Fibroblast of lung (primary cell): ENCODE results near the gene FBN1. TPM values are rescaled to one million over a fixed set of nuclear protein-coding genes. Genes with fewer than 3 reads are reported as not detected.

Source experiments
- DNase-seq, 2 donors: peaks; one replicate each; pipeline versions ENCODE4 v3.0.0 to v3.0.0-alpha.2; 2010; ENCODE audit warnings: low read depth in 2 of 2
- H2AFZ ChIP-seq: 2 replicates; pipeline ENCODE4 v1.5.1; 2012; ENCODE audit warnings: low read length, control low read depth, inconsistent platforms
- H3K27ac ChIP-seq: 2 replicates; pipeline ENCODE4 v1.5.1; 2011; ENCODE audit warnings: low read length, control low read depth; ENCODE audit not compliant: insufficient read depth
- H3K27me3 ChIP-seq: 2 replicates; pipeline ENCODE4 v1.5.1; 2011; ENCODE audit warnings: mild to moderate bottlenecking, low read length; ENCODE audit not compliant: control insufficient read depth, insufficient read depth
- H3K36me3 ChIP-seq: 2 replicates; pipeline ENCODE4 v1.5.1; 2011; ENCODE audit warnings: low read length; ENCODE audit not compliant: control insufficient read depth, insufficient read depth
- H3K4me1 ChIP-seq: 2 replicates; pipeline ENCODE4 v1.5.1; 2011; ENCODE audit warnings: low read length; ENCODE audit not compliant: control insufficient read depth, insufficient read depth; ENCODE audit errors: extremely low read depth
- H3K4me2 ChIP-seq: 2 replicates; pipeline ENCODE4 v1.5.1; 2011; ENCODE audit warnings: low read length, control low read depth; ENCODE audit not compliant: insufficient read depth; ENCODE audit errors: extremely low read depth
- H3K4me3 ChIP-seq, 4 experiments: fragments of 200-600 bp in 1 of 4; sonication (generic) in 1 of 4; replicated peaks in 1 of 4; 2 replicates each; pipeline ENCODE4 v1.5.1; 2011 to 2016; ENCODE audit warnings: low read length in 4 of 4, low read depth in 3 of 4, mild to moderate bottlenecking in 3 of 4, control low read depth in 2 of 4, inconsistent platforms in 1 of 4, mixed read lengths in 1 of 4; ENCODE audit not compliant: insufficient read depth in 1 of 4; ENCODE audit errors: control extremely low read depth in 1 of 4
- H3K79me2 ChIP-seq: 2 replicates; pipeline ENCODE4 v1.5.1; 2012; ENCODE audit warnings: mild to moderate bottlenecking, low read length, inconsistent platforms; ENCODE audit not compliant: control insufficient read depth, insufficient read depth
- H3K9ac ChIP-seq: 2 replicates; pipeline ENCODE4 v1.5.1; 2011; ENCODE audit warnings: mild to moderate bottlenecking, low read length, control low read depth; ENCODE audit not compliant: insufficient read depth
- H3K9me3 ChIP-seq: 2 replicates; pipeline ENCODE4 v1.5.1; 2012; ENCODE audit warnings: low read depth, low read length; ENCODE audit not compliant: control insufficient read depth, insufficient read depth
- H4K20me1 ChIP-seq: 2 replicates; pipeline ENCODE4 v1.5.1; 2011; ENCODE audit warnings: low read length; ENCODE audit not compliant: control insufficient read depth, insufficient read depth; ENCODE audit errors: extremely low read depth
- EZH2 ChIP-seq: IDR thresholded peaks from 2 replicates; pipeline ENCODE4 v1.5.1; 2012; ENCODE audit warnings: low read length, control low read depth, mild to moderate bottlenecking; ENCODE audit errors: missing control alignments
- polyA plus RNA-seq, 2 donors: library from polyadenylated mRNA; depleted of rRNA in 1 of 2; stranded (reverse) in 1 of 2; unstranded in 1 of 2; fragments of >200 nt; gene quantifications; 2 replicates each; pipeline ENCODE4 v1.2.1, GENCODE V29; 2011 to 2012; ENCODE audit warnings: missing spikeins in 1 of 2
- total RNA-seq: library from RNA; depleted of rRNA; stranded (reverse); fragments of >200 nt; gene quantifications from 2 replicates; pipeline ENCODE4 v1.2.1, GENCODE V29; 2014
- TF ChIP-seq, protein P1 (sequence below), 2 donors: IDR thresholded peaks in 1 of 2; conservative IDR thresholded peaks in 1 of 2; 1 replicate in 1 of 2; 2 replicates in 1 of 2; pipeline ENCODE4 v1.5.1; 2011 to 2012; ENCODE audit warnings: low read length in 2 of 2, control low read depth in 1 of 2, inconsistent platforms in 1 of 2, low read depth in 1 of 2, mild to moderate bottlenecking in 1 of 2

The FBN1 gene
- total and polyA plus RNA-seq, 2 donors (not counting 1 experiment from before 2014, with no cell fraction given) = 368 to 446 TPM

DNA sequence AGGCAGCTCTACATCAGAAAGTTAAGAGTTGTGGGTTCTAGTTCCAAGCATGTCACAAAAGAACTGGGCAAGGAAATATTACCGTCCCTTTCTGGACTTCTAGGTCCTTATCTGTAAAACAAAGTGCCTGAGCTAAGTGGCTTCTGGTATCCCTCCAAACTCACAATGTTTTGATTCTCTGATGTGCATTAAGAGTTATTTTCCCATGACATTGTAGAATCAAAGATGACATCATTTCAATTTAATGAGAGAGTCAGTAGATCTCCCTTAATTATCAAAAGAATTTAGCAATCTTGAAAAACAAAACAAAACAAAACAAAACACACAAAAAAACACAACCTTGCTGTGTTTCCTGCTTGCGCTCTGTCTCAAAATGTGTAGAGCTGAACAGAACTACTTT is 225.6 kb downstream of the FBN1 start:
- H3K36me3 ChIP-seq = peaks cover 16% of the 10 kb centered on the region

GRCh38 chr15:48418343-48418742 is 227.2 kb downstream of the FBN1 start:
- TF ChIP-seq EZH2 = no peak
- TF ChIP-seq, protein P1, sequence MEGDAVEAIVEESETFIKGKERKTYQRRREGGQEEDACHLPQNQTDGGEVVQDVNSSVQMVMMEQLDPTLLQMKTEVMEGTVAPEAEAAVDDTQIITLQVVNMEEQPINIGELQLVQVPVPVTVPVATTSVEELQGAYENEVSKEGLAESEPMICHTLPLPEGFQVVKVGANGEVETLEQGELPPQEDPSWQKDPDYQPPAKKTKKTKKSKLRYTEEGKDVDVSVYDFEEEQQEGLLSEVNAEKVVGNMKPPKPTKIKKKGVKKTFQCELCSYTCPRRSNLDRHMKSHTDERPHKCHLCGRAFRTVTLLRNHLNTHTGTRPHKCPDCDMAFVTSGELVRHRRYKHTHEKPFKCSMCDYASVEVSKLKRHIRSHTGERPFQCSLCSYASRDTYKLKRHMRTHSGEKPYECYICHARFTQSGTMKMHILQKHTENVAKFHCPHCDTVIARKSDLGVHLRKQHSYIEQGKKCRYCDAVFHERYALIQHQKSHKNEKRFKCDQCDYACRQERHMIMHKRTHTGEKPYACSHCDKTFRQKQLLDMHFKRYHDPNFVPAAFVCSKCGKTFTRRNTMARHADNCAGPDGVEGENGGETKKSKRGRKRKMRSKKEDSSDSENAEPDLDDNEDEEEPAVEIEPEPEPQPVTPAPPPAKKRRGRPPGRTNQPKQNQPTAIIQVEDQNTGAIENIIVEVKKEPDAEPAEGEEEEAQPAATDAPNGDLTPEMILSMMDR (conservative IDR thresholded peaks at IDR 0.05 in 1 of 2, IDR thresholded peaks at IDR 0.05 in 1 of 2; ENCODE audit: low read depth in 1 of 2, low read length in 2 of 2) = no peak
- Histone ChIP-seq H4K20me1 (no peaks in the 10 kb centered on the region), H3K4me3 (no peak overlapping the region), H3K4me1 (peaks cover 7% of the 10 kb centered on the region), H2AFZ (no peak overlapping the region), H3K36me3 (peaks cover 13% of the 10 kb centered on the region), H3K4me2 (no peak overlapping the region), H3K27me3 (no peaks in the 10 kb centered on the region), H3K27ac (no peak overlapping the region), H3K9ac (no peak overlapping the region), H3K79me2 (no peaks in the 10 kb centered on the region), H3K9me3 (no peaks in the 10 kb centered on the region)
- no peak for DNase-seq

More for the DNA sequence above, 225.6 kb downstream of the FBN1 start:
- Histone ChIP-seq H3K27ac (no peak overlapping the region), H3K27me3 (no peaks in the 10 kb centered on the region), H4K20me1 (no peaks in the 10 kb centered on the region), H3K9me3 (no peaks in the 10 kb centered on the region), H3K4me3 (no peak overlapping the region), H3K4me2 (no peak overlapping the region), H3K79me2 (no peaks in the 10 kb centered on the region), H2AFZ (no peak overlapping the region), H3K4me1 (peaks cover 3% of the 10 kb centered on the region), H3K9ac (no peak overlapping the region)
- no peak for TF ChIP-seq EZH2
- TF ChIP-seq, protein P1 (conservative IDR thresholded peaks at IDR 0.05 in 1 of 2, IDR thresholded peaks at IDR 0.05 in 1 of 2; ENCODE audit: low read depth in 1 of 2, low read length in 2 of 2) = no peak
- no peak for DNase-seq

DNA sequence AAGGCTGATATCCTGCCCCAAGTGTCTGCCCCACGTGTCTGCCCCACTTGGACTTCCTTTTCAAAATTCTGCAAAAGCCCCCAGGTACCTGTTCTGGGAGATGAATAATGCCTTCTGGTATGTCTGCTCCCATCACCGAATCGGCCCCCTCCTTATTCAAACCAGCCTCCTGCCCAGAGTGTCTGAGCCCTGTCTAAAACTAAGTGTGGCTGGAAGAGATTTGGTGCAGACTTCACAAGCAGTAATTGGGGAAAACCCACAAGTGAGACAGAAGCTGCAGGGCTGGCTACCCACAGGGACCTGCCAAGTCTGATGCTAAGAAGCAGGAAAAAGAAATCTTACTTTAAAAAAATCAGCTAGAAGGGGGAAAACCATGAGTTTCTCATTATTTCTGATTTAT is 229.2 kb downstream of the FBN1 start:
- TF ChIP-seq EZH2 = no peak
- TF ChIP-seq, protein P1 (conservative IDR thresholded peaks at IDR 0.05 in 1 of 2, IDR thresholded peaks at IDR 0.05 in 1 of 2; ENCODE audit: low read depth in 1 of 2, low read length in 2 of 2) = no peak
- H3K4me2 ChIP-seq = no peak overlapping the region
- H4K20me1 ChIP-seq = no peaks in the 10 kb centered on the region
- H3K9me3 ChIP-seq = no peaks in the 10 kb centered on the region
- H3K27me3 ChIP-seq = no peaks in the 10 kb centered on the region
- no peak overlapping the region for H2AFZ ChIP-seq
- peaks cover 19% of the 10 kb centered on the region for H3K4me1 ChIP-seq
- H3K36me3 ChIP-seq = peaks cover 16% of the 10 kb centered on the region
- H3K79me2 ChIP-seq = no peaks in the 10 kb centered on the region
- no peak overlapping the region for H3K4me3 ChIP-seq
- peak in 1 of 2 donors; percentile 48 for DNase-seq
- no peak overlapping the region for H3K27ac ChIP-seq
- no peak overlapping the region for H3K9ac ChIP-seq
